Measurements from ENCODE around the gene C10orf105. TPM values are rescaled to one million over a fixed set of nuclear protein-coding genes. Genes with fewer than 3 reads are reported as not detected.
A peak's percentile ranks its signal among the peaks of the same experiment; 100 is the strongest.

The C10orf105 gene
- polyA plus RNA-seq, 1 donor (not counting 4 experiments of a cell fraction or from before 2014, with no cell fraction given): not detected

GRCh38 chr10:71697938-71698709 is 21.5 kb downstream of the C10orf105 start:
- Histone ChIP-seq H3K27me3 (ENCODE audit: control insufficient read depth, extremely low read depth, insufficient read depth, low read length) (no peaks in the 10 kb centered on the region), H3K36me3 (ENCODE audit: control insufficient read depth in 2 of 2, extremely low read depth in 1 of 2, insufficient read depth in 2 of 2, low read length in 2 of 2) (no peaks in the 10 kb centered on the region), H3K4me2 (ENCODE audit: control insufficient read depth, extremely low read depth, insufficient read depth, low read depth, low read length) (no peak overlapping the region), H3K9me3 (ENCODE audit: control insufficient read depth, low read depth, low read length) (no peaks in the 10 kb centered on the region), H3K9me1 (ENCODE audit: control insufficient read depth, extremely low read depth, insufficient read depth, low read length) (no peaks in the 10 kb centered on the region), H3K4me1 (ENCODE audit: control insufficient read depth, extremely low read depth, insufficient read depth, low read length) (no peaks in the 10 kb centered on the region), H3K9ac (ENCODE audit: control insufficient read depth, extremely low read depth, insufficient read depth, low read length) (no peak overlapping the region), H3K27ac (ENCODE audit: control insufficient read depth, insufficient read depth, low read length) (no peak overlapping the region), H2AFZ (ENCODE audit: control insufficient read depth, low read length) (no peak overlapping the region), H4K20me1 (ENCODE audit: control insufficient read depth, extremely low read depth, insufficient read depth, low read length) (no peaks in the 10 kb centered on the region), H3K79me2 (ENCODE audit: control insufficient read depth, insufficient read depth, low read length) (no peaks in the 10 kb centered on the region), H3K4me3 (ENCODE audit: control insufficient read depth in 2 of 3, extremely low read depth in 1 of 3, insufficient read depth in 2 of 3, low read depth in 1 of 3, low read length in 3 of 3) (no peak overlapping the region)
- DNase-seq (ENCODE audit: low read depth, low spot score) (no peak), FAIRE-seq (no peak)
- dilution Hi-C loops (cut with MboI; ENCODE audit: extremely low pct_ligation_motif_present, low sequenced_read_pairs): no loop called here
- TF ChIP-seq CTCF (optimal IDR thresholded peaks at IDR 0.05 in 1 of 3, IDR thresholded peaks at IDR 0.05 in 1 of 3, conservative IDR thresholded peaks at IDR 0.05 in 1 of 3; ENCODE audit: extremely low read depth in 1 of 3, insufficient read depth in 2 of 3, low read length in 3 of 3) (no peak), EZH2 (IDR thresholded peaks at IDR 0.05; ENCODE audit: low read length) (no peak)

GRCh38 chr10:71696628-71697326 is 22.8 kb downstream of the C10orf105 start:
- Histone ChIP-seq H3K4me3 (ENCODE audit: control insufficient read depth in 2 of 3, extremely low read depth in 1 of 3, insufficient read depth in 2 of 3, low read depth in 1 of 3, low read length in 3 of 3) (no peak overlapping the region), H3K9me1 (ENCODE audit: control insufficient read depth, extremely low read depth, insufficient read depth, low read length) (no peaks in the 10 kb centered on the region), H3K36me3 (ENCODE audit: control insufficient read depth in 2 of 2, extremely low read depth in 1 of 2, insufficient read depth in 2 of 2, low read length in 2 of 2) (no peaks in the 10 kb centered on the region), H3K4me1 (ENCODE audit: control insufficient read depth, extremely low read depth, insufficient read depth, low read length) (no peaks in the 10 kb centered on the region), H4K20me1 (ENCODE audit: control insufficient read depth, extremely low read depth, insufficient read depth, low read length) (no peaks in the 10 kb centered on the region), H3K4me2 (ENCODE audit: control insufficient read depth, extremely low read depth, insufficient read depth, low read depth, low read length) (no peak overlapping the region), H2AFZ (ENCODE audit: control insufficient read depth, low read length) (no peak overlapping the region), H3K27me3 (ENCODE audit: control insufficient read depth, extremely low read depth, insufficient read depth, low read length) (peaks cover 5% of the 10 kb centered on the region), H3K79me2 (ENCODE audit: control insufficient read depth, insufficient read depth, low read length) (no peaks in the 10 kb centered on the region), H3K9ac (ENCODE audit: control insufficient read depth, extremely low read depth, insufficient read depth, low read length) (no peak overlapping the region), H3K9me3 (ENCODE audit: control insufficient read depth, low read depth, low read length) (no peaks in the 10 kb centered on the region), H3K27ac (ENCODE audit: control insufficient read depth, insufficient read depth, low read length) (no peak overlapping the region)
- DNase-seq (ENCODE audit: low read depth, low spot score) (no peak), FAIRE-seq (no peak)
- dilution Hi-C loops (cut with MboI; ENCODE audit: extremely low pct_ligation_motif_present, low sequenced_read_pairs): no loop called here
- TF ChIP-seq CTCF (optimal IDR thresholded peaks at IDR 0.05 in 1 of 3, IDR thresholded peaks at IDR 0.05 in 1 of 3, conservative IDR thresholded peaks at IDR 0.05 in 1 of 3; ENCODE audit: extremely low read depth in 1 of 3, insufficient read depth in 2 of 3, low read length in 3 of 3) (peak; percentile 82 to 95 (median 89)), EZH2 (IDR thresholded peaks at IDR 0.05; ENCODE audit: low read length) (no peak)

All from keratinocyte (primary cell).